Stimulated activated CD8-positive, alpha-beta memory T cell treated with anti-CD3 and anti-CD28 coated beads, Interleukin-7, amount 100 ng/mL, for 1 hour (primary cell): Measurements from ENCODE around the gene SLC6A12.

Experiments
- DNase-seq, 2 donors: peaks; one replicate each; pipeline ENCODE4 v3.0.0-alpha.2; 2020; ENCODE audit warnings: low read depth in 2 of 2

Gene SLC6A12

DNA sequence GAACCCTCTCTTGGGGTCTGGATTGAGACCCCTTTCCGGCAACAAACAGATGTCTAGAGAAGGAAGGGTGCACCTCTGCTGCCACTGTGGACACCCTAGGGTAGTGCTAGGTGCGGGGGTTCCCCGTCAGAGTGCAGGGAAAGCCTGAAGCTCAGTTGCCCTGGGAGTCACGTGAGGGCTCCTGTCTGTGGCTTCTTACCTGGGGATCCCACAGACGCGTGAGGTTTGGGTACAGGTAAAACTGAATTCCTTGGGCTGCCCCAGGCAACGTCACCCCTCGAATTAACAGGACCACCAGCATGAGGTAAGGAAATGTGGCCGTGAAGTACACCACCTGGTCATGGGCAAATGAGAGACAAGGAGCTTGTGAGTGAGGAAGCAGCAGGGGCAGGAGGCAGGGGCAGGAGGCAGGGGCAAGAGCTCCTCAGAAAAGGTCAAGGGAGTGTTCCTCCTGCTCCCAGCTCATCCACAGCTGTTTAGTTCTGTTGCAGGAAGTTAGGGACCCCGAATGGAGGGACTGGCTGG, 21.0 kb upstream of the SLC6A12 start:
- DNase-seq: no peak

DNA sequence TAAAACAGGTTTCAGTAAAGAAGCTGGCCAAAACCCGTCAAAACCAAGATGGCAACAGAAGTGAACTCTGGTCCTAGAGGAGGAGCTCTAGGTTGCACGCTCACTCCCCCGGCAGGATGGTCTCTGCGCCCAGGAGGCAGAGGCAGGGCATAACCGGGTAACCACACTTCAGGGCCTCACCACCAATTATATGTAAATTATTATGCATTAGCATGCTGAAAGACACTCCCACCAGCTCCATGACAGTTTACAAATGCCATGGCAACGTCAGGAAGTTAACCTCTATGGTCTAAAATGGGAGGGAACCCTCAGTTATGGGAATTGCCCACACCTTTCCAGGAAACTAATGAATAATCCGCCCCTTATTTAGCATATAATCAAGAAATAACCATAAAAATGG, 20.1 kb upstream of the SLC6A12 start:
- no peak for DNase-seq

GRCh38 chr12:233615-233968, 19.6 kb upstream of the SLC6A12 start:
- no peak for DNase-seq

- DNase-seq: no peak
These were observed 19.0 kb upstream of the SLC6A12 start for GRCh38 chr12:232731-233614.

- DNase-seq: no peak
These were observed 17.1 kb upstream of the SLC6A12 start for GRCh38 chr12:230925-231671.

DNA sequence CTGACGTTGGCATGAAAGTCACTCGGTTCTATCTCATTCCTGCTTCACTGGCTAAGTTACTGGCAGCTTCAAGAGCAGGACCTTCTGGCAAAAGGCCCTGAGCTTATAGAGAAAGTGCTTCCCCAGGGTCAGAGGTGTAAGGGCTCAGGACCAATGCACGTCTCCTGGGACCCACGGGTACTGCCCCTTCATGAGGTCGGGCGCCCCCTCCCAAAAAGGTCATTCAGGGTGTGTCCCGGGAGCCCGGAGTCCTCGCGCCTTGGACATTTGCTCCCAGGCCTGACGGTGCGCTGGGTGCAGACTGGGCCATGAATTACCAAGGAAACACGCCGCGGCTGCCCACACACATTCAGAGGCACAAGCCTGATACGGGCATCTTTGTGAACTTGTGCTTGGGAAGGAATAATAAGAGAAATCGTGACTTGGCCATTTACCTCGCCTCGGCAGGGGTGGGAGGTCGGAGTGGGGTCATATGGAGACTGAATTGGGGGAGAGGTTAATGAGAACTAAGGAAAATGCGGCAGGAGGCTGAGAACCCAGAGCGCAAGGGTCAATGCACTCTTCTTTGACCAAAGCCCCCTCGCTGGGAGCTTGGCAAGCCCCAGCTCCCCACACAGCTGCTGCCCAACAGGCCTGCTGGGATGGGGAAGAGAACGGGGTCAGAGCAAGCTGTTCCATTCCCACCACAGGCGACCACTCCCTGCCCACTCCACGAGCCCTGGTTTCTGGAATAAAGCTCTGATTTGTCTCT, 15.7 kb upstream of the SLC6A12 start:
- no peak for DNase-seq

GRCh38 chr12:228846-229200, 14.9 kb upstream of the SLC6A12 start:
- no peak for DNase-seq

GRCh38 chr12:227923-228845, 14.2 kb upstream of the SLC6A12 start:
- no peak for DNase-seq

GRCh38 chr12:227286-227915, 13.4 kb upstream of the SLC6A12 start:
- DNase-seq: no peak

DNA sequence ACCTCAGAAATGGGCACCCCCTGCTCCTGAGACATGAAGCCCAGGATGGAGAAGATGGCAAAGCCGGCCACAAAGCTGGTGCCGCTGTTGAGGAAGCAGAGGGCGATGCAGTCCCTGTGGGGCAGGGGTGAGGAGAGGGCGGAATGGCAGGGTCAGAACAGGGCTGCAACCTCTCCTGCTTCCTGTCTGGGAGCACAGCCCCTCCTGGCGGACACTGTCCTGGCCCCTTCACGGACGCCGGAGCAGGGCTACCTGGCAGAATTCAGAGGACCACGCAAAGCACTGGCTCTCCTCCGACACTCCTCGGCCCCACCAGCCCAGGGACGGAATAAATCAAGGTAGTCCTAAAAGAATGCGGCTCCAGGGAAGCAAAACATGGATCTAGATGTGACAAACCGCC, 12.4 kb upstream of the SLC6A12 start:
- no peak for DNase-seq

DNA sequence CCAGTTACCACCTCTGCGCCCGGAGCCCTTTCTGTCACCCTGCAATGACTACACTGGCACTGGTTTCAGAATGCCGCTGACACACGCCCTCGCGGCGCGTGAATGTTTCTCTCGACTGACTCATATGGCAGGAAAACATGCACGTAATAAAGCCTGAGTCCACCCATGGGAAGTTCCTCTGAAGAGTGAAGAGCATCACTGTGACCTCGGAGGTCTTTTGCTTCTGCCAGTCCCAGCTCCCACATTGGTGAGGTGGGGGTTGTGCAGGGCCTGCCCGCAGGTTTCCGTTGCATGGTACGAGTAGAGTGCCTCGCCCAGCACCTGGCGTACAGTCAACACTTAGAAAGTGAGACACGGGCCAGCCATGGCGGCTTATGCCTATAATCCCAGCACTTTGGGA, 11.1 kb upstream of the SLC6A12 start:
- DNase-seq: no peak

DNA sequence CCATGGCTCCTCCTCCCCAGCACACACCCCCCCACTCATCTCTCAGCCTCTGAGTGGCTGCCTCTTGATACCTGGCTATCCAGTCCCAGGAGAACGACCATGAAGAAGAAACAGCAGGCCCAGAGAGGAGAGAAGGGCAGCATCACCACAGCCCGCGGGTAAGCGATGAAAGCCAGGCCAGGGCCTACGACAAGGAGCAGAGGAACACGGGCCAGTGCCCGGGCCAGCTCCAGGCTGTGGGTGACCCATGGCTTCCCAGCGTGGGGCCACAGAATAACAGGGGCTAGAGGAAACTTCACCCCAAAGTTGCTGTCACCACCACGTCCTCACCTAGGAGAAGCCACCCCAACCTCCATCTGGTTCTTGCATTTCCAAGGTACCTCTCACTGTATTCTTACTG, 10.4 kb upstream of the SLC6A12 start:
- DNase-seq: no peak

DNA sequence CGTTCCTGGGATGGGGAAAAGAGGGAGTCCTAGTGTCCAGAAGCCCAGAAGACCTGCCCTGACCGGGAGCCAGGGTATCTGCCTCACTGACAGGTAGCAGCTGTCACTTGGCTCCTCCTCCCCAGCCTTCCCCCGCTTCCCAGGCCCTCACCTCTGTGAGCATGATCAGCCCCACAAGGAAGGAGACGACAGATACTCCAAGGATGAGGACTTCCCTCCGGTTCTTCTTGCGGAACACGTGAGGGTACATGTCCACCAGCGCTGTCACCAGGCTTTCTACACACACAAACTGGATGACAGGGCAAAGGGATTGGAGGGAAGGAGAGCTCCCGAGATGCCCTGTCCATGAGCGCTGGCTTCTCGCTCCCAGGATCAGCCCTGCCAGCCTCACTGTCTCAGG, 9.9 kb upstream of the SLC6A12 start:
- DNase-seq: no peak

DNA sequence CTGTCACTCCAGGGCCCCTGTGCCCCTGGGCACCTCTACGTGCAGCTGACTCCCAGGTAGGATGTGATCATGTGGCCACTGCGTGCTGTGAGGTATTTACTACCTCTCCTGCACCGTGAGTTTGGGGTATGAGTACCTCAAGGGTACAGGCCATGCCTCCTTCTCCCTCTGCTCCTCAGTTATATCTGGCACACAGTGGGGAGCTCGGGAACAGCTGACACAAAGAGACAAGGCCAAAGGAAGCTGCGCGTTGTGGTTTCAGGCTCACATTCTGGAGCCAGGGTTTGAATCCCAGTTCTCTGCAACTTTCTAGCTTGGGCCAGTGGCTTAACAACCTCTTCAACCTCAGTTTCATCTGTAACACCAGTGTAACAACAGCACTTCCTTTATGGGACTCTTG, 7.8 kb upstream of the SLC6A12 start:
- DNase-seq: no peak

DNA sequence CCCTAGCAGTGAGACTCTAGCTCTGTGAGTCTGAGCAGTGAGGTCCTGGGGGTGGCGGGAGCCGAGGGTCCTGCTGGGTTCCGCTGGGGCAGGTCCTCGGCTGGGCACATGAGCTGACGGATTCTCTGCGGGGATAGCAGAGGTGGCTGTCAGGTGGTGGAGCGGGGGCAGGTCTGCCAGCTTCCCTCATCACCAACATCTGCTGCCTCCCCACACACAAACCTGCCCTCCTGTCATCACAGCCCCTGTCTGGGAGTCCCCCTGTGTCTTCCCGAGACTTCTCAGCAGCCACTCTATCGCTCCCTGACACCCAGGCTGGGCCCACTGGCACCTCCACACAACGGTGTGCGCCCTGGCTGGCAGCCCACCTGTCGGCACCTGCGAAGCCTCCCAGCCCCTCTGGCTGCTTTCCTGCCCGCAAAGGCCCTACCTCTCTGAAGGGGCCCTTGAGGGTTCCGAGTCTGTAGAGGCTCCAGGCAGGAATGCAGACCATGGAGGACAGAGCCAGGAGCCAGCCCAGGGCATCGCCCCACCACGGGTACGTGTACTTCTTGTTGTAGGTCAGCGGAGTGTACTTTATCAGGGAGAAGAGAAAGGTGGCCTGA, 7.1 kb upstream of the SLC6A12 start:
- no peak for DNase-seq

GRCh38 chr12:220491-220890, 6.5 kb upstream of the SLC6A12 start:
- no peak for DNase-seq

- DNase-seq: peak; percentile 2 to 5
These were observed 6.0 kb upstream of the SLC6A12 start for GRCh38 chr12:219891-220352.

DNA sequence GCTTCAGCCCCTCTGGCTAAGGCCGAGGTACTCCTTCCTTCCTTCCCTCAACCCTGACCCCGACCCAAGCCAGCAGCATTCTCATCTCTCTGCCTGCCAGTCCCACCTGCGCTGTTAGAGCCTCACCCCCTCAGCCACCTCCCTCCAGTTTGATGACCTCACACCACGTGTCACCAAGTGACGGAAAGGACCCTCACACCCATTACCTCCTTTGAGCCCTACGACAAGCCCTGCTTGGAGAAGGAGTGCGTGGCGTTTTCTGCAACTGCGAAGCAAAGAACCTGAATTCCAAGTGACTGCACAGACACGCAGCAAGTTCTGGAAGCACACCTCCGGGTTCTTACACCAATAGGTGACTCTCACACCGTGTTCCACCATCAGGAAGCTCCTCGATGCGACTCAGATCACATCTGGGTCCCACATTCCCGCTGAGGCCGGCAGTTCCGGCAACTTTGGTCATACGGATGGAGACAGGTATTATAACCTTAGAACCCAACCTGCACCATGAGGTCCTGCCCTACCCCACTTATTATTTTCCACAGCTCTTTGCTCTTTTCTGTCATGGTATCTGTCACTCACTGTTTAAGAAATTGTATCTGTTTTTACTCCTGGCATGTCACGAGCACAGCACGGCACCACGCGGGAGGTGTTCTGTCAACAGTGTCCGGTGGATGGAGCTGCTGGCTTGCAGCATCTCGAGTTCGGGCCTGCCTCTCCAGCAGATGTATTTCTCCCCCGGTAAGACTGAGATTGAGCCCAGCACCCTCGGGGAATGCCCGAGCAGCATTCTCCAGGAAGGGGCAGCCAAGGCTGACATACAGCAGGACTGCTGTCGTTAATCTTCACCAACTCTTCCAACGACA, 5.0 kb upstream of the SLC6A12 start:
- no peak for DNase-seq

GRCh38 chr12:218221-218620, 4.3 kb upstream of the SLC6A12 start:
- DNase-seq: no peak
